Endothelial cell of umbilical vein (primary cell): ENCODE data around the gene CRHR1. TPM values are rescaled to one million over a fixed set of nuclear protein-coding genes. Genes with fewer than 3 reads are reported as not detected.
A peak's percentile ranks its signal among the peaks of the same experiment; 100 is the strongest.

ENCODE experiments used
- Bru-seq: library from RNA; stranded (reverse); fragments of 400-500 nt; gene quantifications from one replicate; lab custom pipeline; 2021; lab: Mats Ljungman, UMichigan
- BruChase-seq, 2 experiments: library from RNA; stranded (reverse); fragments of 400-500 nt; gene quantifications; one replicate each; lab custom pipeline; 2021; lab: Mats Ljungman, UMichigan
- BruUV-seq: library from RNA; stranded (reverse); fragments of 400-500 nt; replicated peaks from 2 replicates; lab custom pipeline; 2021; lab: Mats Ljungman, UMichigan
- CTCF ChIA-PET: fragments of 300-600, 350-600 bp; sonication (Branson Sonifier 250); formaldehyde crosslinking; loops from one replicate; lab custom pipeline; 2021; ENCODE audit warnings: antibody characterized with exemption, inconsistent platforms; lab: Charles Lee
- POLR2A ChIA-PET: fragments of 300-600, 350-600 bp; sonication (Branson Sonifier 250); formaldehyde crosslinking; loops from one replicate; lab custom pipeline; 2021; ENCODE audit warnings: antibody characterized with exemption, inconsistent platforms; lab: Charles Lee
- DNase-seq: peaks from one replicate; pipeline ENCODE4 v3.0.0-alpha.2; 2011; ENCODE audit warnings: low read depth, low spot score
- FAIRE-seq: peaks from 2 replicates; lab custom pipeline; 2011; peaks lifted over from hg19 to GRCh38; lab: Jason Lieb, UNC
- H2AFZ ChIP-seq: 2 replicates; pipeline ENCODE4 v1.6.0; 2012; ENCODE audit warnings: low read depth, low read length, control low read depth, inconsistent platforms
- H3K27ac ChIP-seq: 2 replicates; pipeline ENCODE4 v1.5.1; 2011; ENCODE audit warnings: low read depth, mild to moderate bottlenecking, control low read depth, low read length, moderate library complexity; ENCODE audit not compliant: insufficient read depth
- H3K27me3 ChIP-seq, 2 experiments: 2 replicates each; pipeline versions ENCODE4 v1.6.0 to v1.6.1; 2011; ENCODE audit warnings: low read length in 2 of 2, mixed read lengths in 1 of 2; ENCODE audit not compliant: control insufficient read depth in 2 of 2, insufficient read depth in 2 of 2
- H3K36me3 ChIP-seq, 2 experiments: 2 replicates in 1 of 2; 3 replicates in 1 of 2; pipeline ENCODE4 v1.5.1; 2011; ENCODE audit warnings: low read length in 2 of 2, mild to moderate bottlenecking in 1 of 2, moderate library complexity in 1 of 2; ENCODE audit not compliant: control insufficient read depth in 2 of 2, insufficient read depth in 2 of 2; ENCODE audit errors: extremely low read depth in 1 of 2
- H3K4me1 ChIP-seq: 3 replicates; pipeline ENCODE4 v1.5.1; 2011; ENCODE audit warnings: mild to moderate bottlenecking, low read length; ENCODE audit not compliant: control insufficient read depth, insufficient read depth; ENCODE audit errors: extremely low read depth
- H3K4me2 ChIP-seq: 2 replicates; pipeline ENCODE4 v1.6.1; 2011; ENCODE audit warnings: low read length, control low read depth, mixed read lengths; ENCODE audit not compliant: insufficient read depth
- H3K4me3 ChIP-seq, 3 experiments: fragments of 200-600 bp in 1 of 3; sonication (generic), shearing (Covaris generic) in 1 of 3; replicated peaks in 1 of 3; 2 replicates each; pipeline ENCODE4 v1.5.1; 2011 to 2016; ENCODE audit warnings: control low read depth in 3 of 3, low read length in 3 of 3, mild to moderate bottlenecking in 2 of 3, inconsistent platforms in 1 of 3, low read depth in 1 of 3, moderate library complexity in 1 of 3; ENCODE audit not compliant: insufficient read depth in 1 of 3
- H3K79me2 ChIP-seq: 2 replicates; pipeline ENCODE4 v1.6.0; 2012; ENCODE audit warnings: low read length, inconsistent platforms; ENCODE audit not compliant: control insufficient read depth, insufficient read depth
- H3K9ac ChIP-seq: replicated peaks from 2 replicates; pipeline ENCODE3; 2011; ENCODE audit warnings: low read length, control low read depth; ENCODE audit not compliant: insufficient read depth; ENCODE audit errors: extremely low read depth
- H3K9me1 ChIP-seq: replicated peaks from 3 replicates; pipeline ENCODE4 v1.6.0; 2011; ENCODE audit warnings: mild to moderate bottlenecking, low read length; ENCODE audit not compliant: control insufficient read depth, insufficient read depth; ENCODE audit errors: extremely low read depth
- H3K9me3 ChIP-seq: replicated peaks from 2 replicates; pipeline ENCODE4 v1.5.1; 2012; ENCODE audit warnings: low read length, inconsistent platforms; ENCODE audit not compliant: control insufficient read depth, insufficient read depth
- H4K20me1 ChIP-seq: replicated peaks from 2 replicates; pipeline ENCODE3; 2011; ENCODE audit warnings: mild to moderate bottlenecking, low read length; ENCODE audit not compliant: control insufficient read depth, insufficient read depth; ENCODE audit errors: extremely low read depth
- EZH2 ChIP-seq: IDR thresholded peaks from 2 replicates; pipeline ENCODE4 v1.6.1; 2012; ENCODE audit warnings: borderline replicate concordance, low read depth, mild to moderate bottlenecking, moderate library complexity, low read length, inconsistent platforms; ENCODE audit not compliant: severe bottlenecking
- FOS ChIP-seq: IDR thresholded peaks from 2 replicates; pipeline ENCODE4 v1.6.1; 2011; ENCODE audit warnings: mild to moderate bottlenecking, low read length, moderate library complexity, borderline replicate concordance; ENCODE audit not compliant: insufficient read depth
- JUN ChIP-seq: IDR thresholded peaks from 2 replicates; pipeline ENCODE4 v1.6.1; 2011; ENCODE audit warnings: borderline replicate concordance, low read depth; ENCODE audit not compliant: insufficient read length, insufficient read depth
- POLR2A ChIP-seq: IDR thresholded peaks from 2 replicates; pipeline ENCODE4 v1.6.1; 2012; ENCODE audit warnings: low read depth, mild to moderate bottlenecking, control low read depth, low read length
- dilution Hi-C: fragments of 300-500 bp; cut with MboI; formaldehyde crosslinking; loops from one replicate; pipeline ENCODE4 v1.15.0; 2019; ENCODE audit warnings: low sequenced_read_pairs; ENCODE audit not compliant: extremely low pct_ligation_motif_present
- intact Hi-C: fragments of 100-400 bp; cut with micrococcal nuclease; formaldehyde crosslinking; loops from one replicate; pipeline ENCODE4 v1.10.0; 2022
- long read RNA-seq: library from polyadenylated mRNA; stranded (forward); transcript quantifications from one replicate; pipeline ENCODE4 v2.0.0, GENCODE V29; 2021
- polyA minus RNA-seq, 3 experiments: library from RNA; depleted of rRNA, polyadenylated mRNA; stranded (reverse); fragments of >200 nt; gene quantifications; 1 replicate in 1 of 3; 2 replicates in 2 of 3; pipeline ENCODE4 v1.2.3, GENCODE V29; 2011
- polyA plus RNA-seq, 4 experiments: library from polyadenylated mRNA; depleted of rRNA in 3 of 4; stranded (reverse) in 3 of 4; unstranded in 1 of 4; fragments of >200 nt; gene quantifications; 2 replicates each; pipeline versions ENCODE4 v1.2.1 to v1.2.3, GENCODE V29; 2011 to 2012; ENCODE audit warnings: missing spikeins in 1 of 4
- total RNA-seq: library from RNA; stranded (reverse); gene quantifications from 2 replicates; pipeline ENCODE4 v1.2.3, GENCODE V29; 2021

The CRHR1 gene
- total RNA-seq, result not detected in 2 replicates
- not detected in 2 replicates for polyA plus RNA-seq
- polyA plus RNA-seq (2011; cell fraction: cytosol; rRNA removed), result not detected in 2 replicates
- not detected in 2 replicates for polyA plus RNA-seq (2011; cell fraction: nucleus; rRNA removed)
- polyA plus RNA-seq (2012), result not detected in 2 replicates
- not detected in 2 replicates for polyA minus RNA-seq
- polyA minus RNA-seq (2011; cell fraction: cytosol; rRNA and poly(A)+ RNA removed), result not detected
- not detected in 2 replicates for polyA minus RNA-seq (2011; cell fraction: nucleus; rRNA and poly(A)+ RNA removed)
- not detected for Bru-seq, nascent RNA
- BruChase-seq, experiment 1, labeled RNA remaining after a 6-hour chase, result not detected
- BruChase-seq, experiment 2, labeled RNA remaining after a 2-hour chase, result not detected
- long read RNA-seq, result 0 reads

GRCh38 chr17:45784293-45784740, at the start of gene CRHR1:
CRHR1 (plus strand) TSS chr17:45784320; CDS start chr17:45784545, 225 bp downstream.
- Histone ChIP-seq H3K9me3 (no peaks in the 10 kb centered on the region), H3K4me1 (peaks cover 8% of the 10 kb centered on the region), H3K4me2 (peak within 1 kb of the TSS; percentile 34), H4K20me1 (no peaks in the 10 kb centered on the region), H3K27ac (no peak within 1 kb of the TSS), H3K27me3 (peaks cover 62 to 73% of the 10 kb centered on the region in 2 experiments), H3K4me3 (peak within 1 kb of the TSS in 1 of 3 experiments; percentile 17), H3K79me2 (no peaks in the 10 kb centered on the region), H3K9ac (no peak within 1 kb of the TSS), H3K36me3 (no peaks in the 10 kb centered on the region), H2AFZ (peak within 1 kb of the TSS; percentile 42), H3K9me1 (no peaks in the 10 kb centered on the region)
- intact Hi-C loops (loop anchor here (5.0 kb wide), 1 partner anchor 48 kb away; no protein-coding TSS in a partner anchor), dilution Hi-C loops (no loop called here)
- ChIA-PET POLR2A (no interaction called here), CTCF (interaction anchor here (1.1 to 1.4 kb wide), 2 partner anchors 119 to 144 kb away, joined by 3 read pairs; no protein-coding TSS in a partner anchor)
- FAIRE-seq (no peak), DNase-seq (no peak)
- TF ChIP-seq FOS, result no peak
- TF ChIP-seq JUN, result no peak
- TF ChIP-seq EZH2, result peak; percentile 23
- BruUV-seq, result no TSS peak

- POLR2A ChIA-PET, result no interaction called here
- Histone ChIP-seq H2AFZ (no peak overlapping the region), H3K4me2 (no peak overlapping the region), H3K27me3 (peaks cover 0 to 14% of the 10 kb centered on the region in 2 experiments), H4K20me1 (no peaks in the 10 kb centered on the region), H3K9me3 (no peaks in the 10 kb centered on the region), H3K9ac (no peak overlapping the region), H3K36me3 (no peaks in the 10 kb centered on the region), H3K4me3 (no peak overlapping the region), H3K27ac (no peak overlapping the region), H3K4me1 (no peaks in the 10 kb centered on the region), H3K79me2 (no peaks in the 10 kb centered on the region), H3K9me1 (no peaks in the 10 kb centered on the region)
- FAIRE-seq, result no peak
- intact Hi-C loops, result no loop called here
- no peak for DNase-seq
- TF ChIP-seq POLR2A, result no peak
- no TSS peak for BruUV-seq
- CTCF ChIA-PET, result no interaction called here
- dilution Hi-C loops, result no loop called here
These were observed 49.5 kb upstream of the CRHR1 start for GRCh38 chr17:45734598-45734997.
